Brain microvascular endothelial cell (primary cell): ENCODE results near the gene SAE1.
"Not testable (repeated sequence)": the region's sequence is repeated elsewhere in the genome, so short reads cannot be mapped to it uniquely, and the experiment has no call there.

Experiments used
- DNase-seq: peaks from one replicate; pipeline ENCODE4 v3.0.0-alpha.2; 2020
- H3K27ac ChIP-seq: fragments of 250-450 bp; sonication (Bioruptor Pico); 2 replicates; pipeline ENCODE4 v1.5.1; 2020; ENCODE audit warnings: mild to moderate bottlenecking, moderate library complexity
- H3K27me3 ChIP-seq: fragments of 250-450 bp; sonication (Bioruptor Pico); replicated peaks from 2 replicates; pipeline ENCODE4 v1.5.1; 2020; ENCODE audit warnings: mild to moderate bottlenecking
- H3K36me3 ChIP-seq: fragments of 250-450 bp; sonication (Bioruptor Pico); replicated peaks from 2 replicates; pipeline ENCODE4 v1.5.1; 2020; ENCODE audit warnings: mild to moderate bottlenecking
- H3K4me3 ChIP-seq: 2 replicates; pipeline ENCODE4 v1.5.1; 2011; ENCODE audit warnings: low read depth, mild to moderate bottlenecking, control low read depth, low read length, moderate library complexity
- CTCF ChIP-seq: IDR thresholded peaks from 2 replicates; pipeline ENCODE4 v1.5.1; 2011; ENCODE audit warnings: low read depth, mild to moderate bottlenecking, moderate library complexity, low read length, control low read depth, inconsistent platforms; ENCODE audit errors: missing control alignments
- in situ Hi-C: cut with HindIII; loops from 2 replicates; pipeline ENCODE4 v1.10.0; 2017; ENCODE audit warnings: low sequenced_read_pairs, low pct_ligation_motif_present

The SAE1 gene

GRCh38 chr19:47130120-47130588, 481 bp upstream of the SAE1 start:
- TF ChIP-seq CTCF = no peak
- Histone ChIP-seq H3K27me3 (no peaks in the 10 kb centered on the region), H3K36me3 (no peaks in the 10 kb centered on the region), H3K4me3 (no peak overlapping the region), H3K27ac (peak overlapping the region; percentile 6)
- in situ Hi-C loops = no loop called here
- no peak for DNase-seq

DNA sequence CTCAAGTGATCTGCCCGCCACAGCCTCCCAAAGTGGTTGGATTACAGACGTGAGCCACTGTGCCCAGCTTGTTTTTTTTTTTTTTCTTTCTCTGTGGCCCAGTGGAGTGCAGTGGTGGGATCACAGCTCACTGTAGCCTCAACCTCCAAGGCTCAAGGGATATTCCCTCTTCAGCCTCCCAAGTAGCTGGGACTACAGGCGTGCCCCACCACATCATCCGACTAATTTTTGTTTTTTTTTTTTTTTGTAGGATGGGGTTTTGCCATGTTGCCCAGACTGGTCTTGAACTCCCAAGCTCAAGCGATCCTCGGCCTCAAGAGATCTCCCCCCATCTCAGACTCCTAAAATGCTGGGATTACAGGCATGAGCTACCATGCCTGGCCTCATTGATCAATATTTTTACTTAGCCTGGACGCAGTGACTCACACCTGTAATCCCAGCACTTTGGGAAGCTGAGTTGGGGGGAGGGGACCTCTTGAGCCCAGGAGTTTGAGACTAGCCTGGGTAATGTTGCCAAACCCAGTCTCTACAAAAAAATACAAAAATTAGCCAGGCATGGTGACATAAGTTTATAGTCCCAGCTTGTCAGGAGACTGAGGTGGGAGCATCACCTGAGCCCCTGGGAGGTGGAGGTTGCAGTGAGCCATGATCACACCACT, 1.7 kb downstream of the SAE1 start:
- Histone ChIP-seq H3K27ac (no peak overlapping the region), H3K4me3 (peak overlapping the region; percentile 90), H3K27me3 (no peaks in the 10 kb centered on the region), H3K36me3 (no peaks in the 10 kb centered on the region)
- no peak for DNase-seq
- TF ChIP-seq CTCF = no peak
- in situ Hi-C loops = no loop called here

GRCh38 chr19:47133021-47133471, 2.4 kb downstream of the SAE1 start:
- DNase-seq = no peak
- H3K4me3 ChIP-seq = no peak overlapping the region
- no peak for TF ChIP-seq CTCF
- no peaks in the 10 kb centered on the region for H3K27me3 ChIP-seq
- in situ Hi-C loops = no loop called here
- H3K36me3 ChIP-seq = no peaks in the 10 kb centered on the region
- no peak overlapping the region for H3K27ac ChIP-seq

GRCh38 chr19:47134545-47134944, 3.9 kb downstream of the SAE1 start:
- in situ Hi-C loops = no loop called here
- Histone ChIP-seq H3K27me3 (no peaks in the 10 kb centered on the region), H3K36me3 (no peaks in the 10 kb centered on the region), H3K27ac (no peak overlapping the region), H3K4me3 (no peak overlapping the region)
- no peak for DNase-seq
- no peak for TF ChIP-seq CTCF

DNA sequence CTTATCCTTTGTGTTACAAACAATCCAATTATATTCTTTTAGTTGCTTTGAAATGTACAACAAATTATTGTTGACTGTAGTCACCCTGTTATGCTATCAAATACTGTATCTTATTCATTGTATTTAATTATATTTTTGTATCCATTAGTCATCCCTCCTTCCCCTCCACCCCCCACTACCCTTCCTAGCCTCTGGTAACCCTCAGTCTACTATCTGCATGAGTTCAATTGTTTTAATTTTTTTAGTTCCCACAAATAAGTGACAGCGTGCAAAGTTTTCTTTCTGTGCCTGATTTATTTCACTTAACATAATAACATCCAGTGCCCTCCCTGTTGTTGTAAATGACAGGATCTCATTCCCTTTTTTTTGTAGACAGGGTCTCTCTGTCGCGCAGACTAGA, 4.5 kb downstream of the SAE1 start:
- no peak overlapping the region for H3K4me3 ChIP-seq
- H3K27me3 ChIP-seq = no peaks in the 10 kb centered on the region
- DNase-seq = no peak
- no peak for TF ChIP-seq CTCF
- in situ Hi-C loops = no loop called here
- no peak overlapping the region for H3K27ac ChIP-seq
- H3K36me3 ChIP-seq = no peaks in the 10 kb centered on the region

- not testable (repeated sequence) for H3K4me3 ChIP-seq
Measured at GRCh38 chr19:47141252-47141651, 10.6 kb downstream of the SAE1 start.

More at GRCh38 chr19:47141252-47141651, 10.6 kb downstream of the SAE1 start:
- H3K27me3 ChIP-seq, H3K27ac ChIP-seq, in situ Hi-C loops: not testable (repeated sequence)
- H3K36me3 ChIP-seq = peaks cover 21% of the 10 kb centered on the region
- DNase-seq = peak; percentile 64
